ENCODE measurements around the gene DUSP8. TPM values are rescaled to one million over a fixed set of nuclear protein-coding genes. Genes with fewer than 3 reads are reported as not detected.
A peak's percentile ranks its signal among the peaks of the same experiment; 100 is the strongest.

Gene DUSP8
- total RNA-seq, 1 experiment from 2014 or later, result 2.4 TPM

DNA sequence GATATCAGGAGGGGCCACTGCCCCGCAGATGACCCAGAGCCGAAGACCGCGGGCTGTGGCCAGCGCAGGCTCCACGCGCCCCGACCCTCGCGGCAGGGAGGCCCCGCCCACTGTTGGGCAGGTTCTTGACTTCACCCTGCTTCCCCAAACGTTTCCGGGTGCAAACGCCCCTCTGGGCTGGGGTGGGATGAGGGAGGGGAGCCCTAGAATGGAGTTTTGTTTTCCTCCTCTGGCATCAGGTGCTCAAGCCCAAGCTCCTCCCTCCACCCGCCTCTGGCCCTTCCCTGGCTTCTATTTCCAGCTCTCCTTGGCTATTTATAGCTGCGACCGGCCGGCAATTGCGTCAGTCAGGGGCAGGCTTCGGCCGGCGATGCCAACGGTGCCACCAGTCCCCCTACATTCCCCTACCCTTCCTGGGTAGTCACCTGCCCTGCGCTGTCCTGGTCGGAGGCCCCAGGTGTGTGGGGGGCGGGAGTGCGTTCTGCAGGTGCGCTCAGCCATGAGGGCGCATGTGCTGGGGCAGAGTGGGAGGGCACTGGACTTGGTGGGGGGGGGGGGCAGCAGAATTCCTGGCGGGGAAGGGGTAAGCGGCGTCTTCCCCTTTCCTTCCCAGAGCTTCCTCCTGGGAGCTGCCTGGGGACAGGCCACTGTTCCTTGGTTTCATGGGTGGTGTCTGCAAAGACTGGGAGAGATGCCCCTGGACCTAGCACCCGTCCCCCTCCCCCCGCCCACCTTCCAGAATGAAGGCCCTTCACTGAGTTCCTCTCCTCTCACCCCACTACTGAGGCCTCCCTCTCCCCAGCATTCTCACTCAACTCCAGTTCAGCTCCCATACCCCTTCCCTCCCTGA is 23.6 kb downstream of the DUSP8 start (continued):
- TF ChIP-seq, protein P1, sequence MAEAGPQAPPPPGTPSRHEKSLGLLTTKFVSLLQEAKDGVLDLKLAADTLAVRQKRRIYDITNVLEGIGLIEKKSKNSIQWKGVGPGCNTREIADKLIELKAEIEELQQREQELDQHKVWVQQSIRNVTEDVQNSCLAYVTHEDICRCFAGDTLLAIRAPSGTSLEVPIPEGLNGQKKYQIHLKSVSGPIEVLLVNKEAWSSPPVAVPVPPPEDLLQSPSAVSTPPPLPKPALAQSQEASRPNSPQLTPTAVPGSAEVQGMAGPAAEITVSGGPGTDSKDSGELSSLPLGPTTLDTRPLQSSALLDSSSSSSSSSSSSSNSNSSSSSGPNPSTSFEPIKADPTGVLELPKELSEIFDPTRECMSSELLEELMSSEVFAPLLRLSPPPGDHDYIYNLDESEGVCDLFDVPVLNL (CRISPR knock-in tag; IDR thresholded peaks at IDR 0.05; ENCODE audit: borderline replicate concordance, low read depth), result no peak

DNA sequence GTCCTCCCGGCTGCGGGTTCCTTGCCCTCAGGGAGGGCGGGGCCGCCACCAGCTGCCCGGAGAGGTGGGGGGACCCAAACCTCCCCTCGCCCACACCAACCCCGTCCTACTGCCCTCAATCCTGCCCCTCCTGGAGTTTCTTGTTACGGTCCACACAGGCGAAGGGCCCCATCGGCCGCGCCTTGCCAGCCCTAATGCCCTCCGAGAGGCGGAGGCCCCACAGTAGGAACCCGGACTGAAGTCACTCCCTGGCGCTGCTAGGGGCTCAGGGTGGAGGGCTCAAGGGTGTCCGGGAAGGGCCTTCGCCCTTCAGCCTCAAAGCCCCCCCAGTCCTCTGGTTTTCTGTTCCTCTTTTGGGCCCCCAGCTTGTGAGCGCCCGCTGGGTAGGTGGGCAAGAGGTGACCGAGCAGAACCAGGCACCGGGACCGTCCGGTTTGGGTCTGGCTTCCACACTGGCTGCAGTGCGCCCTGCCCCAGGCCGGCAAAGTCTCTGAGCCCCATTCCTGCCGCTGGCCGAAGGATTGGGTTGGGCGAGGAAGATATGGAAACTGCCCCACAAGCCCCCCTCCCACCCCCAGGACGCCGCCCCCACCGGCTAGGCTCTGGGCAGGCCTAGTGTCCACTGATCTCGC is 24.5 kb downstream of the DUSP8 start:
- Mint-ChIP-seq H3K36me3 (no peaks in the 10 kb centered on the region), H3K27me3 (ENCODE audit: low read depth) (peaks cover 59% of the 10 kb centered on the region), H3K4me1 (peaks cover 4% of the 10 kb centered on the region; the same call in 1 of the 2 replicates), H3K9me3 (no peaks in the 10 kb centered on the region), H3K27ac (no peak overlapping the region), H3K4me3 (peak overlapping the region; percentile 58)
- CTCF ChIA-PET, result interaction anchor here (0.8 to 9.7 kb wide), 16 partner anchors 8 to 482 kb away, joined by 3 to 457 read pairs (median 10); partner anchors contain the start of genes DUSP8, KRTAP5-2 and KRTAP5-5
- no peak for TF ChIP-seq SP1 (CRISPR knock-in tag; conservative IDR thresholded peaks at IDR 0.05)
- TF ChIP-seq, protein P2, sequence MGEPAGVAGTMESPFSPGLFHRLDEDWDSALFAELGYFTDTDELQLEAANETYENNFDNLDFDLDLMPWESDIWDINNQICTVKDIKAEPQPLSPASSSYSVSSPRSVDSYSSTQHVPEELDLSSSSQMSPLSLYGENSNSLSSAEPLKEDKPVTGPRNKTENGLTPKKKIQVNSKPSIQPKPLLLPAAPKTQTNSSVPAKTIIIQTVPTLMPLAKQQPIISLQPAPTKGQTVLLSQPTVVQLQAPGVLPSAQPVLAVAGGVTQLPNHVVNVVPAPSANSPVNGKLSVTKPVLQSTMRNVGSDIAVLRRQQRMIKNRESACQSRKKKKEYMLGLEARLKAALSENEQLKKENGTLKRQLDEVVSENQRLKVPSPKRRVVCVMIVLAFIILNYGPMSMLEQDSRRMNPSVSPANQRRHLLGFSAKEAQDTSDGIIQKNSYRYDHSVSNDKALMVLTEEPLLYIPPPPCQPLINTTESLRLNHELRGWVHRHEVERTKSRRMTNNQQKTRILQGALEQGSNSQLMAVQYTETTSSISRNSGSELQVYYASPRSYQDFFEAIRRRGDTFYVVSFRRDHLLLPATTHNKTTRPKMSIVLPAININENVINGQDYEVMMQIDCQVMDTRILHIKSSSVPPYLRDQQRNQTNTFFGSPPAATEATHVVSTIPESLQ (CRISPR knock-in tag; IDR thresholded peaks at IDR 0.05), result no peak
- POLR2A ChIA-PET, result interaction anchor here (0.9 to 4.8 kb wide), 7 partner anchors 11 to 217 kb away, joined by 3 to 24 read pairs (median 6); no protein-coding TSS in a partner anchor
- DNase-seq (ENCODE audit: low spot score) (no peak), ATAC-seq (no peak)

DNA sequence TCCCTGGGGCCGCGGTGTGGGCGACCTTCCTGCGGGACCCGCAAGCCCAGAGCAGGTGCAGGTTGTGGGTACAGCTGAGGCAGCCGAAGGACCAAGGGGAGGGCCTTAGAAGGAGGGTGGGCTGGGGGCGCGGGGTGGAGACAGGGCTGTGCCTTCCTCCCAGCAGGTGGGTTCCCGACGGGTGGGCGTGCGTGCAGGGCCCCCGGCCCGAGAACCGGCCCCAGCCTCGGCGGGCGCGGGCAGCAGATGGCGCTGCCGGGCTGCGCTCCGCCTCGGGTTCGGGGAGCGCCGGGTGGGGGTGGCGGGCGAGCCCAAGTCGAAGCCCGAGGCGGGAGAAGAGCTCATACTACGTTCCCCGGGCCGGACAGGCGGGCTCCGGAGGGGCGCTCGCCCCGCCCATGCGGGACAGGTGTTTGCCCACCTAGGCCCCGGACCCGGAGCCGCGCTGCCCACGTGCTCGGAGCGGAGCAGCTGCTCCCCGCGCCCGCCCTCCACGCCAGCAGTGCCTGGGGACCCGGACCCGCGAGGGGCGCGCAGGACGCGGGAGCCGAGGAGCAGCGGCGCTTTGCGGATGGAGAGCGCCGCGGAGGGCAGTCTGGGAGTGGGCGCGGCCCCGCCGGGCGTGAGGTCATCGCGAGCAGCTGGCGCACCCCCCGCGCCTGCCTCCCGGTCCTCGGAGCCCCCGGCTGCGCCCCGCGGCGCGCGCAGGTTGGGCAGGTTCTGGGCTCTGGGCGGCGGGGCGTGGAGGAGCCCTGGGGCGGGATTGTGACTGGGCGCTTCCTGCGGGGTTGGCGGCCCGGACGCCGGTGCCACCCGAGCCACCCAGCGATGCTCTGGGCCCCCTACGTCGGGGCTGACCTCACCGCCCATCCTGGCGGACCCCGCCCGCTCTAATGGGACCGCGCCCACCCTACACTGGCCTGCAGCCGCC is 25.3 kb downstream of the DUSP8 start:
- ChIA-PET CTCF (interaction anchor here (0.6 to 9.7 kb wide), 73 partner anchors 9 to 702 kb away, joined by 3 to 457 read pairs (median 4); partner anchors contain the start of genes BRSK2, DUSP8, KRTAP5-2 and KRTAP5-3), POLR2A (interaction anchor here (0.5 to 4.8 kb wide), 6 partner anchors 9 to 48 kb away, joined by 3 to 24 read pairs (median 4); no protein-coding TSS in a partner anchor)
- DNase-seq (ENCODE audit: low spot score) (peak; percentile 73), ATAC-seq (peak; percentile 63)
- Mint-ChIP-seq H3K27me3 (ENCODE audit: low read depth) (peaks cover 59% of the 10 kb centered on the region), H3K4me1 (peaks cover 4% of the 10 kb centered on the region; the same call in 1 of the 2 replicates), H3K27ac (no peak overlapping the region), H3K9me3 (no peaks in the 10 kb centered on the region), H3K4me3 (peak overlapping the region; percentile 53), H3K36me3 (no peaks in the 10 kb centered on the region)
- TF ChIP-seq, protein P3, sequence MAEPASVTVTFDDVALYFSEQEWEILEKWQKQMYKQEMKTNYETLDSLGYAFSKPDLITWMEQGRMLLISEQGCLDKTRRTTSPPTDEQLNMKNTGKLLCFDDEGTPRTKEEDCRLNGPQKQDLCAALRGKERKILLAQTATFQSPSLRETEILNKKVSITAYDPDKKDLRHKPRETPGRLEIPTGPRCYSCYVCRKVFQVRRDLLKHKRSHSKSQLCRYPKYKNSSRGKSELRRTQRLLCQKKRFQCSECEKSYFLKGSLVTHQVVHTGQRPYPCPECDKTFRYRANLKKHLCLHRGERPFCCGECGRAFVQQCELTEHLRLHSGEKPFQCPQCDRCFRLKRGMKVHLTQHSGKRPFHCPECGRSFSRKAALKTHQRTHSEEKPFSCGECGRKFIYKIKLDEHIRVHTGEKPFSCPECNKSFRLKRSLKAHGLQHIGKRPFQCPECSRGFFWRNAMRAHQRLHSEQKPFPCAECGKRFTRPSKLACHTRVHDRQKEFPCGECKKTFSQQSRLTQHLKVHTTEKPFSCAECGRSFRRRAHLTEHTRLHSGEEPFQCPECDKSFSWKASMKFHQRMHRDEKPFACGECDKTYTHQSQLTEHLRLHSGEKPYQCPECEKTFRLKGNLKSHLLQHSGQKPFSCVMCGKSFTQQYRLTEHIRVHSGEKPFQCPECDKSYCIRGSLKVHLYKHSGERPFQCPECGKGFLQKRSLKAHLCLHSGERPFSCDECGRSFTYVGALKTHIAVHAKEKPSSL (CRISPR knock-in tag; conservative IDR thresholded peaks at IDR 0.05), result no peak
- TF ChIP-seq, protein P4, sequence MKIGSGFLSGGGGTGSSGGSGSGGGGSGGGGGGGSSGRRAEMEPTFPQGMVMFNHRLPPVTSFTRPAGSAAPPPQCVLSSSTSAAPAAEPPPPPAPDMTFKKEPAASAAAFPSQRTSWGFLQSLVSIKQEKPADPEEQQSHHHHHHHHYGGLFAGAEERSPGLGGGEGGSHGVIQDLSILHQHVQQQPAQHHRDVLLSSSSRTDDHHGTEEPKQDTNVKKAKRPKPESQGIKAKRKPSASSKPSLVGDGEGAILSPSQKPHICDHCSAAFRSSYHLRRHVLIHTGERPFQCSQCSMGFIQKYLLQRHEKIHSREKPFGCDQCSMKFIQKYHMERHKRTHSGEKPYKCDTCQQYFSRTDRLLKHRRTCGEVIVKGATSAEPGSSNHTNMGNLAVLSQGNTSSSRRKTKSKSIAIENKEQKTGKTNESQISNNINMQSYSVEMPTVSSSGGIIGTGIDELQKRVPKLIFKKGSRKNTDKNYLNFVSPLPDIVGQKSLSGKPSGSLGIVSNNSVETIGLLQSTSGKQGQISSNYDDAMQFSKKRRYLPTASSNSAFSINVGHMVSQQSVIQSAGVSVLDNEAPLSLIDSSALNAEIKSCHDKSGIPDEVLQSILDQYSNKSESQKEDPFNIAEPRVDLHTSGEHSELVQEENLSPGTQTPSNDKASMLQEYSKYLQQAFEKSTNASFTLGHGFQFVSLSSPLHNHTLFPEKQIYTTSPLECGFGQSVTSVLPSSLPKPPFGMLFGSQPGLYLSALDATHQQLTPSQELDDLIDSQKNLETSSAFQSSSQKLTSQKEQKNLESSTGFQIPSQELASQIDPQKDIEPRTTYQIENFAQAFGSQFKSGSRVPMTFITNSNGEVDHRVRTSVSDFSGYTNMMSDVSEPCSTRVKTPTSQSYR (CRISPR knock-in tag; IDR thresholded peaks at IDR 0.05), result no peak
- TF ChIP-seq, protein P5, sequence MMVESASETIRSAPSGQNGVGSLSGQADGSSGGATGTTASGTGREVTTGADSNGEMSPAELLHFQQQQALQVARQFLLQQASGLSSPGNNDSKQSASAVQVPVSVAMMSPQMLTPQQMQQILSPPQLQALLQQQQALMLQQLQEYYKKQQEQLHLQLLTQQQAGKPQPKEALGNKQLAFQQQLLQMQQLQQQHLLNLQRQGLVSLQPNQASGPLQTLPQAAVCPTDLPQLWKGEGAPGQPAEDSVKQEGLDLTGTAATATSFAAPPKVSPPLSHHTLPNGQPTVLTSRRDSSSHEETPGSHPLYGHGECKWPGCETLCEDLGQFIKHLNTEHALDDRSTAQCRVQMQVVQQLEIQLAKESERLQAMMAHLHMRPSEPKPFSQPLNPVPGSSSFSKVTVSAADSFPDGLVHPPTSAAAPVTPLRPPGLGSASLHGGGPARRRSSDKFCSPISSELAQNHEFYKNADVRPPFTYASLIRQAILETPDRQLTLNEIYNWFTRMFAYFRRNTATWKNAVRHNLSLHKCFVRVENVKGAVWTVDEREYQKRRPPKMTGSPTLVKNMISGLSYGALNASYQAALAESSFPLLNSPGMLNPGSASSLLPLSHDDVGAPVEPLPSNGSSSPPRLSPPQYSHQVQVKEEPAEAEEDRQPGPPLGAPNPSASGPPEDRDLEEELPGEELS (CRISPR knock-in tag; IDR thresholded peaks at IDR 0.05), result 0 out of 2 replicates have a peak, but pooled peaks have one; percentile 62
- TF ChIP-seq ZNF671 (CRISPR knock-in tag; IDR thresholded peaks at IDR 0.05) (no peak), ELF4 (CRISPR knock-in tag; IDR thresholded peaks at IDR 0.05; ENCODE audit: low read depth) (0 out of 2 replicates have a peak, but pooled peaks have one; percentile 38), ESRRA (CRISPR knock-in tag; IDR thresholded peaks at IDR 0.05; ENCODE audit: borderline replicate concordance) (0 out of 2 replicates have a peak, but pooled peaks have one; percentile 37), RELA (CRISPR knock-in tag; IDR thresholded peaks at IDR 0.05; ENCODE audit: borderline replicate concordance) (no peak; the same call in 1 of the 2 replicates), TEAD1 (CRISPR knock-in tag; IDR thresholded peaks at IDR 0.05) (0 out of 2 replicates have a peak, but pooled peaks have one; percentile 28), ZNF416 (CRISPR knock-in tag; IDR thresholded peaks at IDR 0.05) (0 out of 2 replicates have a peak, but pooled peaks have one; percentile 11), NR3C1 (CRISPR knock-in tag; conservative IDR thresholded peaks at IDR 0.05; ENCODE audit: low read depth) (no peak)
- TF ChIP-seq, protein P6, sequence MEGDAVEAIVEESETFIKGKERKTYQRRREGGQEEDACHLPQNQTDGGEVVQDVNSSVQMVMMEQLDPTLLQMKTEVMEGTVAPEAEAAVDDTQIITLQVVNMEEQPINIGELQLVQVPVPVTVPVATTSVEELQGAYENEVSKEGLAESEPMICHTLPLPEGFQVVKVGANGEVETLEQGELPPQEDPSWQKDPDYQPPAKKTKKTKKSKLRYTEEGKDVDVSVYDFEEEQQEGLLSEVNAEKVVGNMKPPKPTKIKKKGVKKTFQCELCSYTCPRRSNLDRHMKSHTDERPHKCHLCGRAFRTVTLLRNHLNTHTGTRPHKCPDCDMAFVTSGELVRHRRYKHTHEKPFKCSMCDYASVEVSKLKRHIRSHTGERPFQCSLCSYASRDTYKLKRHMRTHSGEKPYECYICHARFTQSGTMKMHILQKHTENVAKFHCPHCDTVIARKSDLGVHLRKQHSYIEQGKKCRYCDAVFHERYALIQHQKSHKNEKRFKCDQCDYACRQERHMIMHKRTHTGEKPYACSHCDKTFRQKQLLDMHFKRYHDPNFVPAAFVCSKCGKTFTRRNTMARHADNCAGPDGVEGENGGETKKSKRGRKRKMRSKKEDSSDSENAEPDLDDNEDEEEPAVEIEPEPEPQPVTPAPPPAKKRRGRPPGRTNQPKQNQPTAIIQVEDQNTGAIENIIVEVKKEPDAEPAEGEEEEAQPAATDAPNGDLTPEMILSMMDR (IDR thresholded peaks at IDR 0.05), result peak; percentile 76

Data from WTC11 (cell line).